UCSD-AML1 (cell line): ENCODE measurements around the gene IMMT.

Experiments used
- DNase-seq: peaks from one replicate; lab custom pipeline; 2025; ENCODE audit not compliant: unreplicated experiment; lab: John Stamatoyannopoulos, UW

IMMT gene

GRCh38 chr2:86226636-86227520, 31.6 kb upstream of the IMMT start:
- DNase-seq: no peak

- DNase-seq: no peak
These were observed 30.8 kb upstream of the IMMT start for GRCh38 chr2:86226070-86226469.

- DNase-seq: peak; percentile 72
These were observed 30.3 kb upstream of the IMMT start for GRCh38 chr2:86225581-86225980.

GRCh38 chr2:86224645-86225355, 29.5 kb upstream of the IMMT start:
- DNase-seq: no peak

GRCh38 chr2:86223927-86224560, 28.8 kb upstream of the IMMT start:
- no peak for DNase-seq

GRCh38 chr2:86223140-86223926, 28.1 kb upstream of the IMMT start:
- no peak for DNase-seq

- peak; percentile 63 for DNase-seq
These were observed 25.9 kb upstream of the IMMT start for GRCh38 chr2:86221066-86221684.

DNA sequence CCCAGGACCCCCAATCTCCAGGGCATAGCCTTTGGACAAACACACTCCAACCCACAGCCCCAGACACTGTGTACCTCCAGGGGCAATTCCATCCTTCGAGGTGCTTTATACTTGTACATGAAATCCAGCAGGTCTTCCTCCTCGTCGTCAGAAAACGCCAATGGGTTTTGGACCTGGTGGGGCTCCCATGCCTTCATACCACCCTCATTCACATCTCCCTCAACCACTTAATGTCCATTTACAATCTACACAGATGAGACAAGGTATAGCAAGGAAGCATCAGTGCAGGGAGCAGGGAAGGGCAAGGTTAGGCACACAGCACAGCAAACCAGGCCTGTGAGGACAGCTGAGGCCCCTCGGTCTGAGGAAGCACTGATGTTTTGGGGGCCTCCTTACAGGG, 24.6 kb upstream of the IMMT start:
- DNase-seq: no peak

GRCh38 chr2:86218124-86218523, 22.9 kb upstream of the IMMT start:
- DNase-seq: no peak

GRCh38 chr2:86216575-86217555, 21.6 kb upstream of the IMMT start:
- DNase-seq: no peak

DNA sequence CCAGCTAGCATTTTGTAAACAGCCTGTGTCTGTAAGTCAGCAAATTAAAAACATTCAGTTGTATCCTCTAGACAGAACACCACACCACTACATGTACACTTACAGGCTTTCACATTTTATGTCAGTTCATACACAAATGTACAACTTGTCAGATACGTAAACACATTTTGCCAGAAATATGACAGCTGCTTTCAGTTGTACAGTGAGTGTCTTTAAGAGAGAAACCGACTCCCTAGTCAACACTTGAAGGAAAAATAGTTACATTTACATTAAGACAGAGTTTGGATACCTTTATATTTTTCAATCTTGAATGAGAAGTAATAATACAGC, 19.2 kb upstream of the IMMT start:
- no peak for DNase-seq

DNA sequence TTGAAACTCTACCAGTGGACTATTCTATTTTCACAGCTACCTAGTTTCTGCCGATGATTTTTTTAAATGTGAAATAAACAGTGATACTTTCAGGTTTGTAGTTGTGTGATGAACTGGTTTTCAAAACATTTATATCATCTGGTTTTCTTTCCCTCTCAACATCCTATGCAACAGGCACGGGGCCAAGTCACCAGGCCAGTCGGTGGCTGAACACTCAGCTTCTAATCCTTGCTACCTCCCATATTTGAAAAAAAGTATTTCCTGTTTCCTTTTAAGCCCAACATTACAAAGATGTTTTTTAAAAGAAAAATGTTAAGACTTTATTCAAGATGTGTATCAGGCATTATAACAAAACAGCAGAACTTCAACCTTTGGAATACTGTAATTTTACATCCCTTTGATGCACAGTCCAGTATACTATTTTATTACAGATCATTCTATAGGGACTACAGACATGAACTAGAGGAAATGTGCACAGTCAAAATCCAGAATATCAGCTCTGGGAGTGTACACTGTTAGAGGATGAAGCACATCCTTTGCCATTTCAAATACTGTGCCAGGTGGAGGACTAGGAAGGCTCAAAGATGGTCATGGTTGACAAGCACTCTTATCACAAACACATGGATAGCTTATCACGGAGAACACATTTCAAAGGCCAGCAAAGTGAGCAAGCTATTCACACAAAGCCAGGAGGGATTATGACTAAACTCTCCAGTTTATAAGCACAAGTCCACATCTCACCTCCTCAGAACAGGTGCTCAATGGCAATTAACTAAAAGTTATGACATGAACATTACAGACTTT, 18.6 kb upstream of the IMMT start:
- DNase-seq: no peak

GRCh38 chr2:86213056-86213455, 17.8 kb upstream of the IMMT start:
- DNase-seq: no peak

DNA sequence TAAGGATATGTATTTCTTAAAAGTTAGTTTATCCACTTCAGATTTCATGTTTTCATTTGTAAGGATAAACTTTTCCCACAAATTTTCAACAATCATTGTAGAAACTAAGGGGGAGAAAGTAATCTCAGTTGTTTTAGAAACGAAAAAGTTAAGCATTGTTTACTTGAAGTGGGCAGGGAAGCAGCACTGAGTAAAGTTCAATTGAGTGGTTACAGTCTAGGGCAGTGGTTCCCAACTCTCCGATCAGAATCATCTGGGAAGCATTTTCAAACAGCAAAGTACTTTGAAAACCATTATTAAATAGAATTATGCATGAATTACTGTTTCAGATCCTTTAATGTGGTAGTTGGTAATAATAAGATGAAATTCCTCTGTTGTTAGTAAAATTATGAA, 16.5 kb upstream of the IMMT start:
- DNase-seq: no peak

DNA sequence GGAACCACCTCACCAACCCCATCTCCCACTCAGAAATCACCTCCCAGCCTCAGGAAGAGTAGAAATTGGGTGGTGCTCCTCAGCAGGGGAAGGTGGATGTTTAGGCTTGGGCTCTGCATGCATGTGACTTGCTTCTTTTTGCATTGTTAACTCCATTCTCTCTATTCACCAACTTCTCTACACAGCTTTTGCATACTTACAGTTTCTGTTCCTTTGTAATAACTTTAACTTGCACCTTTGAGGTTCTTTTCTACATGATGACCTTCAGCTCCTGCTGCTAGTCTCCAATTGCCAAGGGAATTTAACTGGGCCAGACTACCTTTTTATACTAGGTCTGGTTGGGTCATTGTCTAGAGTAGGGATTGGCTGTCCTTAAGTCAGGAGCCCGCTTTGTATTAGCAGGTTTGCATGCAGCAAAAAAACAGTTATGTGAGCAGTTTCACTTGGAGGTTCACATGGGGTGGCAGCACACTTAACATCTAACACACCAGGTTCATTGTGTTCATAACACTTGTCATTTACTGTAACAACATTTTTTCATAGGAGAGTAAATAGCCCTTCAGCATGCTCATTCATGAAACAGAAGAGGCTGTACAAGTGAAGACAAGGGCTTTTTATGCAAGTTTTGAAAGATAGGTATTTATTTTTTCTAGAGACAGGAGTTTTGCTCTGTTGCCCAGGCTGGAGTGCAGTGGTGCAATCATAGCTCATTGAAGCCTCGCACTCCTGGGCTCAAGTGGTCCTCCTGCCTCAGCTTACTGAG, 16.0 kb upstream of the IMMT start:
- DNase-seq: no peak

GRCh38 chr2:86204458-86204857, 9.2 kb upstream of the IMMT start:
- no peak for DNase-seq

DNA sequence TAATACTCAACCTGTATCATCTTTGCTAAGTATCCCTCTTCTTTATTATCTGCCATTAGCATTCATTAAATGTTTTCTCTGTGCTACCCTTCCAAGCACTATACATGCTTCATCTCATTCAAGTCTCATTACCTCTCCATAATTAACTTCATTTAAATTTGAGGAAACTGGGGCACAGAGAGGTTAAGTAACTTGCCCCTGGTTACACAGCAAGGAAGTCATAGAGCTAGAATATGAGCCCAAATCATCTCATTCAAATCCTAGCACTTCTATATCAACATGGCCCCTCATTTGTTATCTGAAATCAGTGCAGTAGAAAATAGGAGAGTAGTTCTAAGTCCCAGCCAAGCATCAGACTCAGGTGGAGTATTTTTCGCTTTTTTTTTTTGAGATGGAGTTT, 8.4 kb upstream of the IMMT start:
- DNase-seq: no peak

DNA sequence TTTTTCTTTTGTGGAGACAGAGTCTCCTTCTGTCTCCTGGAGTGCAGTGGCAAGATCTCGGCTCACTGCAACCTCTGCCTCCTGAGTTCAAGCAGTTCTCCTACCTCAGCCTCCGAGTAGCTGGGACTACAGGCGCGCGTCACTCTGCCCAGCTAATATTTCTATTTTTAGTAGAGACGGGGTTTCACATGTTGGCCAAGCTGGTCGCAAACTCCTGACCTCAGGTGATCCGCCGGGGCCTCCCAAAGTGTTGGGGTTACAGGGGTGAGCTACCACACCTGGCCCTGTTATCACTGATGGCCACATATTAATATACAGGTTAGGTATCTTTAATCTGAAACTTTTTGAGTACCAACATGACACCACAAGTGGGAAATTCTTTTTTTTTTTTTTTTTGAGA, 7.4 kb upstream of the IMMT start:
- no peak for DNase-seq
